Measurements from ENCODE around the gene USP5.

USP5 gene, protein sequence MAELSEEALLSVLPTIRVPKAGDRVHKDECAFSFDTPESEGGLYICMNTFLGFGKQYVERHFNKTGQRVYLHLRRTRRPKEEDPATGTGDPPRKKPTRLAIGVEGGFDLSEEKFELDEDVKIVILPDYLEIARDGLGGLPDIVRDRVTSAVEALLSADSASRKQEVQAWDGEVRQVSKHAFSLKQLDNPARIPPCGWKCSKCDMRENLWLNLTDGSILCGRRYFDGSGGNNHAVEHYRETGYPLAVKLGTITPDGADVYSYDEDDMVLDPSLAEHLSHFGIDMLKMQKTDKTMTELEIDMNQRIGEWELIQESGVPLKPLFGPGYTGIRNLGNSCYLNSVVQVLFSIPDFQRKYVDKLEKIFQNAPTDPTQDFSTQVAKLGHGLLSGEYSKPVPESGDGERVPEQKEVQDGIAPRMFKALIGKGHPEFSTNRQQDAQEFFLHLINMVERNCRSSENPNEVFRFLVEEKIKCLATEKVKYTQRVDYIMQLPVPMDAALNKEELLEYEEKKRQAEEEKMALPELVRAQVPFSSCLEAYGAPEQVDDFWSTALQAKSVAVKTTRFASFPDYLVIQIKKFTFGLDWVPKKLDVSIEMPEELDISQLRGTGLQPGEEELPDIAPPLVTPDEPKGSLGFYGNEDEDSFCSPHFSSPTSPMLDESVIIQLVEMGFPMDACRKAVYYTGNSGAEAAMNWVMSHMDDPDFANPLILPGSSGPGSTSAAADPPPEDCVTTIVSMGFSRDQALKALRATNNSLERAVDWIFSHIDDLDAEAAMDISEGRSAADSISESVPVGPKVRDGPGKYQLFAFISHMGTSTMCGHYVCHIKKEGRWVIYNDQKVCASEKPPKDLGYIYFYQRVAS

GRCh38 chr12:6851921-6852650, at the start of gene USP5:
Gene USP5, plus strand, starts transcription at chr12:6852150. Its CDS starts 30 bp downstream, at chr12:6852180.
- DNase-seq: peak; percentile 99

DNA sequence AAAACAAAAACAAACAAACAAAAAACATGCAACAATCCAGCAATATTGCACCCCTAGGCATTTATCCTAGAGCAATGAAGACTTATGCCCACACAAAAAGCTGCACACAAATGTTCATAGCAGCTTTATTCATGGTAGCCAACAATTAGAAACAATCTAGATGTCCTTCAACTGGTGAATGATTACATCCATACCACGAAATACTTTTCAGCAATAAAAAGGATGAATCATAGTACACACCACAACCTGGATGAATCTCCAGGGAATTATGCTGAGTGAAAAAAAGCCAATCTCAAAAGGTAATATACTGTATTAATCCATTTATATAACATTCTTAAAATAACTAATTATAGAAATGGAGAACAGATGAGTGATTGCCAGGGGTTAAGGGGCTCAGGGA, 44.8 kb upstream of the USP5 start:
- DNase-seq: no peak

- no peak for DNase-seq
Observed at GRCh38 chr12:6809056-6809455, 42.9 kb upstream of the USP5 start.

GRCh38 chr12:6810758-6811157, 41.2 kb upstream of the USP5 start:
- no peak for DNase-seq

- no peak for DNase-seq
Observed at GRCh38 chr12:6813363-6813762, 38.6 kb upstream of the USP5 start.

- no peak for DNase-seq
Observed at GRCh38 chr12:6816598-6816997, 35.4 kb upstream of the USP5 start.

DNA sequence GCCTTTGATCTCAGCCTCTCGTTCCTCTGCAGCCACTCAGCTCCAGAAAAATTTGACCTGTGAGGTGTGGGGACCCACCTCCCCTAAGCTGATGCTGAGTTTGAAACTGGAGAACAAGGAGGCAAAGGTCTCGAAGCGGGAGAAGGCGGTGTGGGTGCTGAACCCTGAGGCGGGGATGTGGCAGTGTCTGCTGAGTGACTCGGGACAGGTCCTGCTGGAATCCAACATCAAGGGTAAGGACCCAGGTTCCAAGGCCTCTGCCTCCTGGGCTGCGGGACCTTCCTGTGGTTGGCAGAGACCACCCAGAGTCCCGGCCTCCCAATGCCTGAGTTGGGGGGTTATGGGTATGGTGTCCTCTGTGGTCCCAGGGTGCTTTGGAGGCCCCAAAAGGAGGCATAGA, 34.9 kb upstream of the USP5 start:
- DNase-seq: no peak

DNA sequence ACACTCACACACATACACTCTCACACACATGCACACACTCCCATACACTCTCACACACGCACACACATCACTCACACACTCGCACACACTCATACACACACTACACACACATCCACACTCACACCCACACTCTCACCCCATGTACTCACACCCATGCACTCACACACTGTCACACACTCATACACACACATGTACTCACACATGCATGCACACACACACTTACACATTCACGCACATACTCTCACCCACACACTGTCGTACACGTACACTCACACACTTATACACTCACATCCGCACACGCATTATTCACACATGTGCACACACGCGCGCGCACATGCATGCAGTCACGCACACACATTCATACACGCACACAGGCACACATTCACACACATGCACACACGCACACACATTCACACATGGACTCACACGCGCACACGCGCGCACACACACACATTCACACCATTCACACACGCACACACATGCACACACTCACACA, 34.2 kb upstream of the USP5 start:
- no peak for DNase-seq

DNA sequence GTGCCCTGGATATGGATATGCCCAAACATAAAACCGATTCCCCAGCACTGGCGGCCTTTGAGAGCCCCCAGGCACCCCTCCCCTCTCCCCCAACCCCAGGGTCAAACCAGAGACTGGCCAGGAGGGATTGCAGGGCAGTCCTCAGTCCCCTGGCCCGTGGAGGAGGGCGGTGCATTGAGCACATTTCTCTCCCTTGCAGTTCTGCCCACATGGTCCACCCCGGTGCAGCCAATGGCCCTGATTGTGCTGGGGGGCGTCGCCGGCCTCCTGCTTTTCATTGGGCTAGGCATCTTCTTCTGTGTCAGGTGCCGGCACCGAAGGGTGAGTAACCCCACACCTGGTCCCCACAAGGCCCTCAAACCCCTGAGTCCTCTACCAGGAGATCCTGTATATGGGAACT, 33.7 kb upstream of the USP5 start:
- no peak for DNase-seq

DNA sequence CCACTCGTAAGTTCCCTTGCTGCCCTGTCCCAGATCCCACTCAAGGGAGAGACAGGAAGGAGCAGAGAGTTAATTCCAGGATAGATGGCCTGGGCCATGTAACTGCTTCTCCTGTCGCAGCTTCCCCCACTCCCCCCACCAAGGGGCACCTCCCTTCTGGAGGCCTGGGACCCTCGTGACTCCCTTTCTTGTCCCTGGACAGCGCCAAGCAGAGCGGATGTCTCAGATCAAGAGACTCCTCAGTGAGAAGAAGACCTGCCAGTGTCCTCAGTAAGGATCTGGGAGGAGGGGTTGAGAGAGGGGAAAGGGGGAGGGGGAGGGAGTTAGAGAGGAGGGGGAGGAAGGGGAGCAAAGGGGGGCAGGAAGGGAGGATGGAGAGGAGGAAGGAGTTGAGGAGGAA, 33.3 kb upstream of the USP5 start:
- DNase-seq: no peak

- DNase-seq: no peak
Observed at GRCh38 chr12:6819106-6820030, 32.6 kb upstream of the USP5 start.

DNA sequence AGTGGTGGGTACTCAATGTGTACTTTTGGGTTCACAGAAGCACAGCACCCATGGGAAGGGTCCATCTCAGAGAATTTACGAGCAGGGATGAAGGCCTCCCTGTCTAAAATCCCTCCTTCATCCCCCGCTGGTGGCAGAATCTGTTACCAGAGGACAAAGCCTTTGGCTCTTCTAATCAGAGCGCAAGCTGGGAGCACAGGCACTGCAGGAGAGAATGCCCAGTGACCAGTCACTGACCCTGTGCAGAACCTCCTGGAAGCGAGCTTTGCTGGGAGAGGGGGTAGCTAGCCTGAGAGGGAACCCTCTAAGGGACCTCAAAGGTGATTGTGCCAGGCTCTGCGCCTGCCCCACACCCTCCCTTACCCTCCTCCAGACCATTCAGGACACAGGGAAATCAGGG, 31.8 kb upstream of the USP5 start:
- DNase-seq: no peak

GRCh38 chr12:6821591-6822425, 30.1 kb upstream of the USP5 start, which contains the start of gene GPR162:
Gene GPR162, plus strand, starts transcription at chr12:6821821. Its CDS starts 2,078 bp downstream, at chr12:6823899.
- DNase-seq: no peak

DNA sequence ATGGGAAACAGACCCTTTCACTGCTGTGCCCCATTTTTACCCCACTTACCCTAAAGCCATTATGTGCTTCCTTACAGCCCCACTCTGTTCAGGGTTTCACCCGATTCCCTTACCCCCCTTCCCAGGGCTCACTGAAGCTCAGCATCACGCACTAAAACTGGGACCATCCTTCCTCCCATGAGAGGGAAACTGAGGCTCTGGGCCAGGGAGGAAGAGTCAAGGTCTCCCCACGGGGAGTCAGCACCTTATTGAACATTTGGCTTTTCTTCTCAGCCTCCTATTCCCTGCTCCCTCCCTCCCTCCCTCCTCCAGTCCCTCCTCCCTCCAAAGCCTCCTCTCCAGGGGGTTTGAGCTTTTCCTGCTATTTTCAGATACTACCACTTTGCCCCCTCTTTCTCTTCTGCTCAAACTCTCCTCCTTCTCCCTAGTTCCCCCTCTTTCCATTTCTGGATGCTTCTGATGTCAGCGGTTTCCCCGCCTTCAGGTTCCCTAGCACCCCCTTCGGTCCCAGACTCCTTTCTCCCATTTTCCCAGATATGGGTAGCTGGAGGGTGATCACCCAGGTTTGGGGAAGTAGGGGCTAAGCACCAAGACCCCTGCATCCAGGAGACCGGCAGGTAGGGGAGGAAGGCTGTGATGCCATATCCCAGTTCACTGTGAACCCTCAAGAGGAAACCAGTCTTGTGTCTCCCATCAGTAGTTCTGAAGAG, 29.4 kb upstream of the USP5 start:
- no peak for DNase-seq

DNA sequence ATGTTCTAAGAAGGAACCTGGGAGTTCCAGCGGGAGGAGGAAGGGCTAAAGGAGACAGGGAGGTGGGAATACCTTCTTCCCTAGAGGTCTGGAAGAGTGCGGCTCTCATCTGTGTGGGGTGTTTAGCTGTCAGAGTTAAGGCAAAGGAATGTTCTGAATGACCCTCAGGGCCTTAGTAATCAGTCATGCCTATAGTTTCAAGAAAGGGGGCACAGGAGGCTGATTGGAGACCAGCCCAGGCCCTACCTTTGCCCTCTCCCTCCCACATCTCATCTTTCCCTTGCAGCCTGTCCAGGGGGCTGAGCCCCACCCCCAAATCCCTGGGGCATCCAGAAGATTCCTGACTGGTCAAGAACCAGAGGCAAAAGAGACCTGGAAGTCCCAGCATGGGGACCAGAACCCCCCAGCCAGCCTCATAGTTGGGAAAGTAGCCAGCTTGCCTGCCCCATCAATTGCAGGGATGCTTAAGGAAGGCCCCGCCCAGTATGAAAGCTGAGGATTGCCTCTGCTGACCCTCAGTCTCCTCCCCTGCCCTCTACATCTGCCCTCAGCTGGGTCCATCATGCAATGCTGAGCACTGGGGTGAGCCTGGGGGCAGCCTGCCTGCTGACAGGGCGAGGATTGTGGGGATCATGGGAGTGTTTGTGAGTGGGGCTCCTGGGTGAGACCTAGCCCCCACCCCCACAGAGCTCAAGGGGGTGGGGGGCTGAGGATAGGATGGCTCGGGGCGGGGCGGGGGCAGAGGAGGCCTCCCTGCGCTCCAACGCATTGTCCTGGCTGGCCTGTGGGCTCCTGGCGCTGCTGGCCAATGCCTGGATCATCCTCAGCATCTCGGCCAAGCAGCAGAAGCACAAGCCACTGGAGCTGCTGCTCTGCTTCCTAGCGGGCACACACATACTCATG, 28.5 kb upstream of the USP5 start:
- no peak for DNase-seq

- no peak for DNase-seq
Observed at GRCh38 chr12:6824085-6824775, 27.7 kb upstream of the USP5 start.

GRCh38 chr12:6824901-6825381, 27.0 kb upstream of the USP5 start:
- no peak for DNase-seq

DNA sequence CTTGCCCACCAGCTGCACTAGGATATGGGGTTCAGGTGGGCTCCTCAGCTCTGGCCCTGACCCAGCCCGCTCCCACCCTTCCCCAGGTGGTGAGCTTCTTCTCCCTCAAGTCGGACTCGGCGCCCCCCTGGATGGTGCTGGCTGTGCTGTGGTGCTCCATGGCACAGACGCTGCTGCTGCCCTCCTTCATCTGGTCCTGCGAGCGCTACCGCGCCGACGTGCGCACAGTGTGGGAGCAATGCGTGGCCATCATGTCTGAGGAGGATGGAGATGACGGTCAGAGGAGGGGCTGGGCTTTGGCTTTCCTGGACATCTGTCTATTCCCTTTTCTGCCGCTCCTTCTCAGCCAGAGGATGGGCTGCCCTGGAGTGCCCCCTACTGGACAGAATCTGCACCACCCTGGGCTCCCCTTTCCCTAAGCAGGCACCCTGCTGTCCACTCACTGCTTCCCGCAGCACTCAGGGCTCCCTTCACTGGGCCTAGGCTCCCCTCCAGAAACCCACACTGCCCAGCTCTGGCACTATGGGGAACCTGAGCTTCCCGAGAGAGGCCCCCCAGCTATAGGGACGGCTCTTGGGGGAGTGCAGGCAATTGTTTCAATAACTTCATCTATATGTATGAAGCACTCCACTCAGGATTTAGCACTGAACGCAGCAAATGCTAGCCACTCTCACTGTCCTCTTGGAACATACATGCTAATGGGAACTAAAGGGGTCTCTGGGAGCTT, 26.4 kb upstream of the USP5 start:
- DNase-seq: peak; percentile 11

Measured in NCI-H1436 treated with DMSO at 0.1 percent for 48 hours (cell line).